ENCODE data around the gene USP49. TPM values are rescaled to one million over a fixed set of nuclear protein-coding genes. Genes with fewer than 3 reads are reported as not detected.

The USP49 gene
- total and polyA plus RNA-seq, 10 of the 15 experiments (the other 5 are each of a cell fraction or from before 2014, with no cell fraction given), result 1.0 to 7.7 (median 4.3) TPM

GRCh38 chr6:41787219-41787917 is 107.8 kb downstream of the USP49 start, which contains the start of gene TOMM6 (continued):
- TF ChIP-seq NRF1 (conservative IDR thresholded peaks at IDR 0.05; ENCODE audit: low read depth, low read length), result no peak
- TF ChIP-seq CTCF (IDR thresholded peaks at IDR 0.05 in 2 of 3, conservative IDR thresholded peaks at IDR 0.05 in 1 of 3; ENCODE audit: control insufficient read depth in 2 of 3, extremely low read depth in 1 of 3, insufficient read depth in 1 of 3, low read depth in 3 of 3, low read length in 3 of 3), result peak; percentile 84 to 89 (median 88)
- no peak for TF ChIP-seq RCOR1 (conservative IDR thresholded peaks at IDR 0.05; ENCODE audit: low read depth, low read length)
- TF ChIP-seq NR2C1 (IDR thresholded peaks at IDR 0.05), result peak; percentile 75
- TF ChIP-seq ELK1 (IDR thresholded peaks at IDR 0.05; ENCODE audit: low read depth, low read length), result peak; percentile 97
- TF ChIP-seq REST (IDR thresholded peaks at IDR 0.05; ENCODE audit: low read depth, low read length), result no peak; the same call in none of the 2 replicates
- TF ChIP-seq MAX (IDR thresholded peaks at IDR 0.05; ENCODE audit: low read depth, low read length), result peak; percentile 61; the same call in 1 of the 2 replicates
- no peak for TF ChIP-seq ZZZ3 (IDR thresholded peaks at IDR 0.05; ENCODE audit: control insufficient read depth, insufficient read length, low read depth)
- no peak for TF ChIP-seq CBX5 (IDR thresholded peaks at IDR 0.05; ENCODE audit: low read depth)
- TF ChIP-seq CEBPZ (IDR thresholded peaks at IDR 0.05; ENCODE audit: low read depth, low read length), result no peak
- no peak for TF ChIP-seq JUNB (IDR thresholded peaks at IDR 0.05)
- TF ChIP-seq STAT3 (IDR thresholded peaks at IDR 0.05; ENCODE audit: low read depth, low read length), result no peak
- 0 out of 2 replicates have a peak, but pooled peaks have one; percentile 24 for TF ChIP-seq RUNX3 (IDR thresholded peaks at IDR 0.05; ENCODE audit: low read length)
- TF ChIP-seq DPF2 (IDR thresholded peaks at IDR 0.05), result no peak
- TF ChIP-seq ZBED1 (IDR thresholded peaks at IDR 0.05; ENCODE audit: borderline replicate concordance), result no peak
- no peak for TF ChIP-seq RFX5 (IDR thresholded peaks at IDR 0.05; ENCODE audit: low read depth, low read length)
- no peak for TF ChIP-seq EED (IDR thresholded peaks at IDR 0.05; ENCODE audit: low read depth)
- TF ChIP-seq ZNF622 (IDR thresholded peaks at IDR 0.05), result no peak
- TF ChIP-seq, protein P1, sequence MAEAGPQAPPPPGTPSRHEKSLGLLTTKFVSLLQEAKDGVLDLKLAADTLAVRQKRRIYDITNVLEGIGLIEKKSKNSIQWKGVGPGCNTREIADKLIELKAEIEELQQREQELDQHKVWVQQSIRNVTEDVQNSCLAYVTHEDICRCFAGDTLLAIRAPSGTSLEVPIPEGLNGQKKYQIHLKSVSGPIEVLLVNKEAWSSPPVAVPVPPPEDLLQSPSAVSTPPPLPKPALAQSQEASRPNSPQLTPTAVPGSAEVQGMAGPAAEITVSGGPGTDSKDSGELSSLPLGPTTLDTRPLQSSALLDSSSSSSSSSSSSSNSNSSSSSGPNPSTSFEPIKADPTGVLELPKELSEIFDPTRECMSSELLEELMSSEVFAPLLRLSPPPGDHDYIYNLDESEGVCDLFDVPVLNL (IDR thresholded peaks at IDR 0.05; ENCODE audit: low read depth, low read length), result no peak

All from GM12878 (cell line).